Gastrocnemius medialis (tissue), 4 donors: Measurements from ENCODE around the gene TANGO6. TPM values are rescaled to one million over a fixed set of nuclear protein-coding genes. Genes with fewer than 3 reads are reported as not detected.

ENCODE experiments used
- ATAC-seq, 2 donors: fragments of 150-250 bp; one replicate each; pipeline ENCODE4 v1.9.1; 2016
- DNase-seq, 2 donors: peaks; one replicate each; pipeline ENCODE4 v3.0.0-alpha.2; 2019
- H3K27ac ChIP-seq, 4 donors: fragments of 200-600 bp; sonication (generic); 1 replicate in 1 of 4; 2 replicates in 3 of 4; pipeline ENCODE4 v1.5.1; 2016 to 2018; ENCODE audit warnings: mild to moderate bottlenecking in 2 of 4, moderate library complexity in 1 of 4
- H3K27me3 ChIP-seq, 3 donors: fragments of 200-600 bp; sonication (generic) in 2 of 3; 1 replicate in 1 of 3; 2 replicates in 2 of 3; pipeline versions ENCODE4 v1.5.1 to v1.6.0; 2016 to 2019; ENCODE audit warnings: mild to moderate bottlenecking in 1 of 3, moderate library complexity in 1 of 3
- H3K36me3 ChIP-seq, 2 donors: fragments of 200-600 bp; sonication (generic) in 1 of 2; one replicate each; pipeline ENCODE4 v1.5.1; 2017 to 2018
- H3K4me1 ChIP-seq, 2 donors: fragments of 200-600 bp; sonication (generic) in 1 of 2; one replicate each; pipeline ENCODE4 v1.5.1; 2016 to 2017; ENCODE audit warnings: mild to moderate bottlenecking in 2 of 2
- H3K4me3 ChIP-seq, 4 donors: fragments of 200-600 bp; sonication (generic) in 3 of 4; 1 replicate in 1 of 4; 2 replicates in 3 of 4; pipeline ENCODE4 v1.5.1; 2016 to 2019; ENCODE audit warnings: mild to moderate bottlenecking in 2 of 4
- H3K9me3 ChIP-seq, 3 donors: fragments of 200-600 bp; sonication (generic) in 2 of 3; 1 replicate in 1 of 3; 2 replicates in 2 of 3; pipeline ENCODE4 v1.5.1; 2016 to 2019
- POLR2A ChIP-seq, 2 donors: fragments of 450-650 bp; IDR thresholded peaks; one replicate each; pipeline ENCODE4 v1.6.1; 2017; ENCODE audit warnings: antibody characterized with exemption in 2 of 2, mild to moderate bottlenecking in 2 of 2, moderate library complexity in 2 of 2
- in situ Hi-C, 4 donors: fragments of 200-750 bp; cut with MboI; loops; one replicate each; pipeline versions ENCODE4 v1.15.0 to v1.8.0; 2017; ENCODE audit warnings: low sequenced_read_pairs in 4 of 4
- intact Hi-C: fragments of 100-400 bp; cut with DNase I; formaldehyde crosslinking; loops from one replicate; pipeline ENCODE4 v1.15.1; 2023; ENCODE audit warnings: low total_unique reads
- total RNA-seq, 4 donors: library from RNA; depleted of rRNA; stranded (reverse); fragments of >200 nt; gene quantifications; one replicate each; pipeline versions ENCODE4 v1.1.0 to v1.2.3, GENCODE V29; 2016
- TF ChIP-seq, protein P1 (sequence below), 5 experiments: fragments of 450-650 bp in 3 of 5; fragments of 200-600 bp in 2 of 5; sonication (generic) in 2 of 5; IDR thresholded peaks in 4 of 5; conservative IDR thresholded peaks in 1 of 5; 1 replicate in 4 of 5; 2 replicates in 1 of 5; pipeline ENCODE4 v1.5.1; 2016 to 2019; ENCODE audit warnings: antibody characterized with exemption in 5 of 5, mild to moderate bottlenecking in 3 of 5, moderate library complexity in 3 of 5

Gene TANGO6
- total RNA-seq, 4 donors from 2014 or later: 13.6 to 20.0 (median 17.8) TPM

DNA sequence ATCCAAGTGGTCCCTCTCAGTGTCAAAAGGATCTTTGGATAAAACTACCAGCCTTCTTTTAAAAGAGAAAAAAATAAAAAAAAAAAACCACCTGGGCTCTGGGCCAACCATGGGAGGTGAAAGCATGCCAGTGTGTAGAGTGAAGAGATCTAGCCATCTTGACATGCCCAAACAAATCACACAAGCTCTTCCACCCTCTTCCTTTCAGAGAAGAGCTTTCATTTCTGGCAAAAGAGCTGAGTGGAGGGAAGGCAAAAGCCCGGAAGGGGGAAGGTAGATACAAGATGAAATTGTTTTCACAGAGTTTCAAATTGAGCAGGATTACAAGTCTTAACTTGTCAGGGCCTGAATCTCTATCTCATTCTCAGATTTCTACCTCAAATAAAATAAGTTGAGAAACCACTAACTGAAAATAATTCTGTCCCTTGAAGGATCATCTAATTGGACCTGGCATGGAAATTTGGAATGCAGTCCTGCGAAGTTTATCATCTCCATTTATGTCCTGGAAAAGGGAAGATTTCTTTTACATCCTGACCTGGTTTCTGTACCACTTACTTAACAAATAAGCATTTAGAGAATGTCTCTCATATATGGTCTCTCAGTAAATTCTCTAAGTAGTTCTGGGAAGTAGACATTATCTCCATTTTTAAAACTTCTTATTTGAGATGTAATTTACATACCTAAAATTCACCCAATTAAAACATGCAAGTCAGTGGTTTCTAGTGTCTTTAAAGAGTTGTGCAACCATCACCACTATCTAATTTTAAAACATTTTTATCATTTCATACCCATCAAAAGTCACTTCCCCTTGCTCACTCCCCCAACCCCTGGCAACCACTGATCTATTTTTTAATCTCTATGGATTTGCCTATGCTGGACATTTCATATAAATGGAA is 93.7 kb downstream of the TANGO6 start:
- in situ Hi-C loops: no loop called here

GRCh38 chr16:68939692-68940320 is 96.5 kb downstream of the TANGO6 start:
- Histone ChIP-seq H3K36me3 (peaks cover 3 to 8% of the 10 kb centered on the region in 2 donors), H3K4me1 (no peaks in the 10 kb centered on the region), H3K27ac (no peak overlapping the region), H3K9me3 (peaks cover 0 to 4% (median 0%) of the 10 kb centered on the region in 3 donors), H3K4me3 (no peak overlapping the region), H3K27me3 (no peaks in the 10 kb centered on the region)
- no peak for TF ChIP-seq POLR2A (IDR thresholded peaks at IDR 0.05)
- TF ChIP-seq, protein P1, sequence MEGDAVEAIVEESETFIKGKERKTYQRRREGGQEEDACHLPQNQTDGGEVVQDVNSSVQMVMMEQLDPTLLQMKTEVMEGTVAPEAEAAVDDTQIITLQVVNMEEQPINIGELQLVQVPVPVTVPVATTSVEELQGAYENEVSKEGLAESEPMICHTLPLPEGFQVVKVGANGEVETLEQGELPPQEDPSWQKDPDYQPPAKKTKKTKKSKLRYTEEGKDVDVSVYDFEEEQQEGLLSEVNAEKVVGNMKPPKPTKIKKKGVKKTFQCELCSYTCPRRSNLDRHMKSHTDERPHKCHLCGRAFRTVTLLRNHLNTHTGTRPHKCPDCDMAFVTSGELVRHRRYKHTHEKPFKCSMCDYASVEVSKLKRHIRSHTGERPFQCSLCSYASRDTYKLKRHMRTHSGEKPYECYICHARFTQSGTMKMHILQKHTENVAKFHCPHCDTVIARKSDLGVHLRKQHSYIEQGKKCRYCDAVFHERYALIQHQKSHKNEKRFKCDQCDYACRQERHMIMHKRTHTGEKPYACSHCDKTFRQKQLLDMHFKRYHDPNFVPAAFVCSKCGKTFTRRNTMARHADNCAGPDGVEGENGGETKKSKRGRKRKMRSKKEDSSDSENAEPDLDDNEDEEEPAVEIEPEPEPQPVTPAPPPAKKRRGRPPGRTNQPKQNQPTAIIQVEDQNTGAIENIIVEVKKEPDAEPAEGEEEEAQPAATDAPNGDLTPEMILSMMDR (IDR thresholded peaks at IDR 0.05 in 4 of 5, conservative IDR thresholded peaks at IDR 0.05 in 1 of 5): no peak
- in situ Hi-C loops (no loop called here), intact Hi-C loops (no loop called here)
- DNase-seq (no peak), ATAC-seq (no peak)

More for the DNA sequence above, 93.7 kb downstream of the TANGO6 start:
- Histone ChIP-seq H3K9me3 (no peaks in the 10 kb centered on the region), H3K27ac (no peak overlapping the region), H3K4me3 (no peak overlapping the region), H3K27me3 (no peaks in the 10 kb centered on the region), H3K36me3 (peaks cover 3 to 10% of the 10 kb centered on the region in 2 donors), H3K4me1 (no peaks in the 10 kb centered on the region)
- DNase-seq: no peak
- TF ChIP-seq, protein P1 (IDR thresholded peaks at IDR 0.05 in 4 of 5, conservative IDR thresholded peaks at IDR 0.05 in 1 of 5): no peak
- TF ChIP-seq POLR2A (IDR thresholded peaks at IDR 0.05): no peak
- ATAC-seq: no peak
- intact Hi-C loops: no loop called here

GRCh38 chr16:68940816-68941215 is 97.5 kb downstream of the TANGO6 start:
- ATAC-seq: no peak
- in situ Hi-C loops: no loop called here

GRCh38 chr16:68943961-68944360 is 100.6 kb downstream of the TANGO6 start:
- peaks cover 0 to 4% (median 0%) of the 10 kb centered on the region in 3 donors for H3K9me3 ChIP-seq
- intact Hi-C loops: no loop called here
- in situ Hi-C loops: no loop called here
- DNase-seq (no peak), ATAC-seq (no peak)
- no peak overlapping the region for H3K27ac ChIP-seq
- no peaks in the 10 kb centered on the region for H3K27me3 ChIP-seq
- TF ChIP-seq, protein P1 (IDR thresholded peaks at IDR 0.05 in 4 of 5, conservative IDR thresholded peaks at IDR 0.05 in 1 of 5): no peak
- TF ChIP-seq POLR2A (IDR thresholded peaks at IDR 0.05): no peak
- no peaks in the 10 kb centered on the region for H3K4me1 ChIP-seq
- no peak overlapping the region for H3K4me3 ChIP-seq
- peaks cover 0 to 10% of the 10 kb centered on the region in 2 donors for H3K36me3 ChIP-seq

More at GRCh38 chr16:68940816-68941215, 97.5 kb downstream of the TANGO6 start:
- H3K27me3 ChIP-seq: no peaks in the 10 kb centered on the region
- H3K27ac ChIP-seq: no peak overlapping the region
- H3K9me3 ChIP-seq: peaks cover 0 to 4% (median 0%) of the 10 kb centered on the region in 3 donors
- no peak overlapping the region for H3K4me3 ChIP-seq
- intact Hi-C loops: no loop called here
- H3K36me3 ChIP-seq: peaks cover 3 to 10% of the 10 kb centered on the region in 2 donors
- no peak for TF ChIP-seq POLR2A (IDR thresholded peaks at IDR 0.05)
- TF ChIP-seq, protein P1 (IDR thresholded peaks at IDR 0.05 in 4 of 5, conservative IDR thresholded peaks at IDR 0.05 in 1 of 5): no peak
- H3K4me1 ChIP-seq: no peaks in the 10 kb centered on the region
- no peak for DNase-seq
